Mammary microvascular endothelial cell (primary cell): Measurements from ENCODE around the gene PLBD2. TPM values are rescaled to one million over a fixed set of nuclear protein-coding genes. Genes with fewer than 3 reads are reported as not detected.

Experiments
- total RNA-seq: library from RNA; depleted of rRNA; stranded (reverse); fragments of >200 nt; gene quantifications from 2 replicates; pipeline ENCODE4 v1.2.3, GENCODE V29; 2015

Gene PLBD2
- total RNA-seq = 28.2 and 35.5 TPM in 2 replicates

GRCh38 chr12:113358381-113359132 is at the start of gene PLBD2:
PLBD2 (plus strand) TSS chr12:113358587; CDS start chr12:113358601, 14 bp downstream.

GRCh38 chr12:113334786-113335539 is 23.4 kb upstream of the PLBD2 start, which contains the start of gene SLC8B1:
SLC8B1 (minus strand) TSS chr12:113335109; CDS start chr12:113332878, 2,231 bp downstream.

GRCh38 chr12:113403435-113404415 is 45.3 kb downstream of the PLBD2 start, which contains the start of gene SDS:
SDS (minus strand) TSS chr12:113403887; CDS start chr12:113399708, 4,179 bp downstream.

GRCh38 chr12:113422030-113422885 is 63.9 kb downstream of the PLBD2 start, which contains the start of gene SDSL:
SDSL (plus strand) TSS chr12:113422380; CDS start chr12:113427983, 5,603 bp downstream.

Other genes with a start within 250 kb of the PLBD2 start
- not detected in 2 replicates for gene RASAL1, start 222.8 kb upstream of the PLBD2 start, total RNA-seq
- gene CFAP73, start 208.9 kb upstream of the PLBD2 start, total RNA-seq = not detected in 2 replicates
- 83.5 and 87.7 TPM in 2 replicates for gene DDX54, start 173.1 kb upstream of the PLBD2 start, total RNA-seq
- 32.9 and 48.1 TPM in 2 replicates for gene RITA1, start 172.9 kb upstream of the PLBD2 start, total RNA-seq
- gene TPCN1, start 137.1 kb upstream of the PLBD2 start, total RNA-seq = 7.3 and 14.1 TPM in 2 replicates
- gene SLC8B1, start 23.5 kb upstream of the PLBD2 start, total RNA-seq = 37.6 and 45.6 TPM in 2 replicates
- not detected in 2 replicates for gene SDS, start 45.3 kb downstream of the PLBD2 start, total RNA-seq
- gene SDSL, start 63.8 kb downstream of the PLBD2 start, total RNA-seq = 6.3 and 7.7 TPM in 2 replicates
- gene LHX5, start 113.3 kb downstream of the PLBD2 start, total RNA-seq = not detected in 2 replicates